ENCODE results near the gene VAMP2.
A peak's percentile ranks its signal among the peaks of the same experiment; 100 is the strongest.

GRCh38 chr17:8161289-8162232 lies 1.2 kb downstream of the VAMP2 start:
- TF ChIP-seq SMARCA5 (IDR thresholded peaks at IDR 0.05): no peak
- no peak for TF ChIP-seq CTCF (IDR thresholded peaks at IDR 0.05 in 2 of 3, conservative IDR thresholded peaks at IDR 0.05 in 1 of 3; ENCODE audit: control insufficient read depth in 2 of 3, extremely low read depth in 1 of 3, insufficient read depth in 1 of 3, low read depth in 3 of 3, low read length in 3 of 3)
- no peak for TF ChIP-seq TAF1 (IDR thresholded peaks at IDR 0.05; ENCODE audit: borderline replicate concordance, low read depth, low read length)
- TF ChIP-seq ESRRA (IDR thresholded peaks at IDR 0.05; ENCODE audit: low read length): no peak
- no peak for TF ChIP-seq SPI1 (IDR thresholded peaks at IDR 0.05; ENCODE audit: borderline replicate concordance, insufficient read depth, low read depth, low read length)
- no peak for TF ChIP-seq CHD2 (IDR thresholded peaks at IDR 0.05; ENCODE audit: borderline replicate concordance, low read depth, low read length)
- peak; percentile 25; the same call in 1 of the 2 replicates for TF ChIP-seq POLR2AphosphoS5 (IDR thresholded peaks at IDR 0.05; ENCODE audit: low read length)
- TF ChIP-seq SRF (IDR thresholded peaks at IDR 0.05; ENCODE audit: low read depth in 2 of 2, low read length in 2 of 2): no peak
- no peak for TF ChIP-seq PAX5 (IDR thresholded peaks at IDR 0.05; ENCODE audit: borderline replicate concordance, low read depth, low read length)
- no peak for TF ChIP-seq ETV6 (conservative IDR thresholded peaks at IDR 0.05 in 1 of 2, IDR thresholded peaks at IDR 0.05 in 1 of 2; ENCODE audit: borderline replicate concordance in 1 of 2, low read depth in 1 of 2)
- no peak for TF ChIP-seq CBX3 (IDR thresholded peaks at IDR 0.05; ENCODE audit: borderline replicate concordance, low read depth)
- TF ChIP-seq EZH2 (IDR thresholded peaks at IDR 0.05; ENCODE audit: borderline replicate concordance, control insufficient read depth, low read depth, low read length): no peak

Data from GM12878 (cell line).